Left lung (tissue), 10 donors: ENCODE data around the gene OCA2. TPM values are rescaled to one million over a fixed set of nuclear protein-coding genes. Genes with fewer than 3 reads are reported as not detected.

Source experiments
- ATAC-seq: fragments of 200-7000 bp; cut with Tn5 transposase; one replicate; pipeline ENCODE4 v1.9.1; 2020; ENCODE audit warnings: moderate library complexity
- DNase-seq, 4 donors: peaks; one replicate each; pipeline ENCODE4 v3.0.0-alpha.2; 2013 to 2020
- H3K27ac ChIP-seq, 2 donors: fragments of 200-600 bp; sonication (generic) in 1 of 2; one replicate each; pipeline versions ENCODE4 v1.5.0 to v1.8.0; 2020 to 2021
- H3K27me3 ChIP-seq, 2 donors: fragments of 200-600 bp; sonication (generic) in 1 of 2; one replicate each; pipeline versions ENCODE4 v1.5.0 to v1.8.0; 2020 to 2021
- H3K36me3 ChIP-seq, 2 donors: fragments of 200-600 bp; sonication (generic) in 1 of 2; one replicate each; pipeline versions ENCODE4 v1.5.0 to v1.8.0; 2020 to 2021
- H3K4me1 ChIP-seq, 2 donors: fragments of 200-600 bp; one replicate each; pipeline ENCODE4 v1.8.0; 2021
- H3K4me3 ChIP-seq, 2 donors: fragments of 200-600 bp; sonication (generic) in 1 of 2; one replicate each; pipeline versions ENCODE4 v1.5.0 to v1.8.0; 2020 to 2021; ENCODE audit warnings: mild to moderate bottlenecking in 1 of 2
- H3K9me3 ChIP-seq, 2 donors: fragments of 200-600 bp; sonication (generic) in 1 of 2; one replicate each; pipeline versions ENCODE4 v1.5.0 to v1.8.0; 2020 to 2021
- intact Hi-C, 2 donors: fragments of 100-400 bp; cut with DNase I; formaldehyde crosslinking; loops; one replicate each; pipeline versions ENCODE4 v1.11.2 to v1.14.2; 2022
- polyA plus RNA-seq, 6 donors: library from polyadenylated mRNA; unstranded; fragments of 120-200 nt; gene quantifications; one replicate each; pipeline ENCODE4 v1.2.1, GENCODE V29; 2013; ENCODE audit not compliant: insufficient read length in 6 of 6
- total RNA-seq, 2 donors: library from RNA; stranded (reverse); fragmentation: NEBNext Ultra II Directional; extraction: Animal tissue kit (Norgen Biotek cat#: 25700); gene quantifications; one replicate each; pipeline ENCODE4 v1.2.1, GENCODE V29; 2021
- TF ChIP-seq, protein P1 (sequence below), 2 donors: fragments of 200-600 bp; sonication (generic) in 1 of 2; IDR thresholded peaks; one replicate each; pipeline versions ENCODE4 v1.5.0 to v1.8.0; 2021; ENCODE audit warnings: antibody characterized with exemption in 2 of 2
- donor health status: DM: no; HTN: yes; CAD: no.
- donor health status: DM: no; HTN: no; CAD: no.

Gene OCA2
- total and polyA plus RNA-seq, 8 donors: 0.81 to 21.7 (median 13.2) TPM

DNA sequence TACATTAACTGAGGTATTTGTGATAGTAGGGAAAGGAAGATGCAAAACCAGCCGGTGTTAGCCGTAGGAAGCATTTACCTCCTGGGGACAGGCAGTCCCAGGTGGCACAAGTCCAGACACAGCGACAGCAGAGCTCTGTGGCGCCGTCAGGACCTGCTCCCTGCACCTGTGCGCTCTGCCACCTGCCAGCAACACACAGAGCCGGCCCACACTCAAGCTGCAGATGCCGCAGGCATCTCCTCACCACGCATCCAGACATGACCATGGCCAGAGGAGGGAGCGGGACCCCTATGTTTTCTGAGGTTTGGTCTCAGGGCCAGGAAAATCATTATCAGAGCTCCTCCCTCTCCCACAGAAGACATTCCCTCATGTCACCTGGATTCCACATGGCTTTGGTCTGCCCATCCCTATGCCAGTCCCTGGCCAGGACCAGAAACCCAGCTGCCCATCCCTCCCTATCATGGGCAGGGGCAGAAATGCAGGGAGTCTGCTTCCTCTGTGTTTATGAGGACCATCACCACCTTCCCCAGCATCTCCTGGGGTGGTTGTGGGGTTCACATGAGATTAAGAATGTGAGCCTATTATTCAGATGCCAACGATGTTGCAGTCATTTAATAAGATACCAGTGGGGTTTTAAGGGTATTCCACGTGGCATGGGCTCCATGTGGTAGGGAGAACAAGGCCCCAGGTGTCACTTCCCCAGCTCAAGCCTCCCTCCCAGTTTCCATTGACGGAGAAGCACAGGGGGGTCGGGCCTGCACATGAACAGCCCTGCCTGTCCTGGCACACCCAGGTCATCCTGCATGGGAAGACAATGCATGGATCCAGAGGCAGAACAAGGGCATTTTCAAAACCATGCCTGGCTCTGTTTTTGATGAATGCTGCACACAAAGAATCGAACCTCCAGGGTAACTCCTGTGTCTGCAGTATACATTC, 251.1 kb downstream of the OCA2 start:
- no peaks in the 10 kb centered on the region for H3K4me1 ChIP-seq
- H3K36me3 ChIP-seq: no peaks in the 10 kb centered on the region
- H3K27me3 ChIP-seq: no peaks in the 10 kb centered on the region
- ATAC-seq (no peak), DNase-seq (peak in 1 of 4 donors; percentile 26)
- no peak overlapping the region for H3K4me3 ChIP-seq
- TF ChIP-seq, protein P1, sequence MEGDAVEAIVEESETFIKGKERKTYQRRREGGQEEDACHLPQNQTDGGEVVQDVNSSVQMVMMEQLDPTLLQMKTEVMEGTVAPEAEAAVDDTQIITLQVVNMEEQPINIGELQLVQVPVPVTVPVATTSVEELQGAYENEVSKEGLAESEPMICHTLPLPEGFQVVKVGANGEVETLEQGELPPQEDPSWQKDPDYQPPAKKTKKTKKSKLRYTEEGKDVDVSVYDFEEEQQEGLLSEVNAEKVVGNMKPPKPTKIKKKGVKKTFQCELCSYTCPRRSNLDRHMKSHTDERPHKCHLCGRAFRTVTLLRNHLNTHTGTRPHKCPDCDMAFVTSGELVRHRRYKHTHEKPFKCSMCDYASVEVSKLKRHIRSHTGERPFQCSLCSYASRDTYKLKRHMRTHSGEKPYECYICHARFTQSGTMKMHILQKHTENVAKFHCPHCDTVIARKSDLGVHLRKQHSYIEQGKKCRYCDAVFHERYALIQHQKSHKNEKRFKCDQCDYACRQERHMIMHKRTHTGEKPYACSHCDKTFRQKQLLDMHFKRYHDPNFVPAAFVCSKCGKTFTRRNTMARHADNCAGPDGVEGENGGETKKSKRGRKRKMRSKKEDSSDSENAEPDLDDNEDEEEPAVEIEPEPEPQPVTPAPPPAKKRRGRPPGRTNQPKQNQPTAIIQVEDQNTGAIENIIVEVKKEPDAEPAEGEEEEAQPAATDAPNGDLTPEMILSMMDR (IDR thresholded peaks at IDR 0.05): no peak
- intact Hi-C loops: no loop called here
- H3K9me3 ChIP-seq: peaks cover 0 to 18% of the 10 kb centered on the region in 2 donors
- no peak overlapping the region for H3K27ac ChIP-seq

DNA sequence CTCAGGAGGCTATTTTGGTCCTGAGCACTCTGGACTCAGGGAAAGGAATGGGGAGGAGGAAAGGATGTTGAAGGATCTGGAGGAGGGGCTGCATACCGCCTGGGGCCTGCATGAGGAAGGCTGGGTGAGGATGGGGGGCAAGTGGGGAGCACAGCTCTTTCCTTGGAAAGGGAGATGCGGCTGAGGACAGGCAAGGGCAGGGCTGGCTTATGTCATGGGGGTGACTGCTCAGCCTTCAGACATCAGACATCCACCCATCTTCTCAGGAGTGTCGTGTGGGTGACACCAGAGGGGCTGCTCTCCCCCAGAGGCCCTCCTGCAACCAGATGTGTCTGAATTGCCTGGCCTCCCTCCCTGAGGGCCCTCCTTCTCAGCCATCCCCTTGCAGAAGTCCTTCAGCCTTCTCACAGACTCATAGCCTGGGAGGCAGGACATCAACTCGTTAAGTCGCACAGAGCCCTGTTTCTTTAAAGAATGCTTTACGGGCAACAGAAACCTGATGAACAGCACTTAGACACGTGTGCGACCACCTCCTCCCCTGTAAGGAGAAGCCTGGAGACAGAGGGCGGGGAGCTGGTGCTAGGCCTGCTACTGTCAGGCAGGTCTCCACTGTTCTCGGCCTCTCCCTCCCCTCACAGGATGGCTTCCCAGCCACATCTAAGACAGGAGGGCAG, 252.3 kb downstream of the OCA2 start:
- no peaks in the 10 kb centered on the region for H3K36me3 ChIP-seq
- no peak for ATAC-seq
- intact Hi-C loops: no loop called here
- H3K27me3 ChIP-seq: no peaks in the 10 kb centered on the region
- no peak overlapping the region for H3K4me3 ChIP-seq
- H3K27ac ChIP-seq: no peak overlapping the region
- DNase-seq: peak in 1 of 4 donors; percentile 40
- H3K9me3 ChIP-seq: peaks cover 0 to 18% of the 10 kb centered on the region in 2 donors
- TF ChIP-seq, protein P1 (IDR thresholded peaks at IDR 0.05): no peak
- H3K4me1 ChIP-seq: no peaks in the 10 kb centered on the region

DNA sequence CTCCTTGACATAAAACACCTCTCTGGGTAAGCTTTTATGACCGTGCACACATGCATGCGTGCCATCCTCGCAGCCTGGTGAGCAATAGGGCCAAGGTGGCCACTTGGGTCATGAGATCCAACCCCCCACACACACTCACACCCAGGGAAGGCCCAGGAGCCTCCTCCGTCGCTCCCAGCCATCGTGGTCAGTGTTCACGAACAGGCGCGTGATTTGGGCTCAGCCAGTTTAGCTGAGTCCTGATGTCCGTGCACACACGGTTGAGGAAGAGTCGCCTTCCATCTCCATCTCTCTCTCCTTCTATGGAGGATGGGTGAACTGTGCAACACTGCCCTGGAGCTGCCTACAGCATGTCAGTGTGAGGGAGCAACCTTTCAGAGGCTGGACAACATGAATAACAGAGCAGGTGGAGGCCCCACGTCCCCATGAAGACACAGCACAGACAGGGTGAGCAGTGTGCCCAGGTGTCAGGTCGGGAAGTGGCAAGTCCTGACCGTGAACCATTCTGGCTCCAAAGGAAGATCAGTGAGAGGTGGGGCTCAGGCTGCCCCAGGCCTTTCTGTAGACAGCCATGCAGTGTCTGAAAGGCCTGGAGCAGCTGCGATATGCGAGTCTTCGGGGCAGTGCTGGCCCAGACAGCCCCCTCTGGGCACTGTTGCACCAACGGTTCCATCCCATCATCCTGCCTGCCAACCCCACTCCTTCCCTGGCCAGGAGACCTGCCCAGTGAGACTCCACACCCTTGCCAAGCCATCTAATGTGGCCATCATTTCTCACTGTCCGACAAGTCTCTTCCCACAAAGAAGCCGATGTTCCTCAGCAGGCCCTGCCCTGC, 253.4 kb downstream of the OCA2 start:
- TF ChIP-seq, protein P1 (IDR thresholded peaks at IDR 0.05): no peak
- Histone ChIP-seq H3K4me3 (no peak overlapping the region), H3K4me1 (no peaks in the 10 kb centered on the region), H3K27ac (no peak overlapping the region), H3K9me3 (peaks cover 0 to 18% of the 10 kb centered on the region in 2 donors), H3K36me3 (no peaks in the 10 kb centered on the region), H3K27me3 (no peaks in the 10 kb centered on the region)
- no peak for DNase-seq
- no peak for ATAC-seq
- intact Hi-C loops: no loop called here

DNA sequence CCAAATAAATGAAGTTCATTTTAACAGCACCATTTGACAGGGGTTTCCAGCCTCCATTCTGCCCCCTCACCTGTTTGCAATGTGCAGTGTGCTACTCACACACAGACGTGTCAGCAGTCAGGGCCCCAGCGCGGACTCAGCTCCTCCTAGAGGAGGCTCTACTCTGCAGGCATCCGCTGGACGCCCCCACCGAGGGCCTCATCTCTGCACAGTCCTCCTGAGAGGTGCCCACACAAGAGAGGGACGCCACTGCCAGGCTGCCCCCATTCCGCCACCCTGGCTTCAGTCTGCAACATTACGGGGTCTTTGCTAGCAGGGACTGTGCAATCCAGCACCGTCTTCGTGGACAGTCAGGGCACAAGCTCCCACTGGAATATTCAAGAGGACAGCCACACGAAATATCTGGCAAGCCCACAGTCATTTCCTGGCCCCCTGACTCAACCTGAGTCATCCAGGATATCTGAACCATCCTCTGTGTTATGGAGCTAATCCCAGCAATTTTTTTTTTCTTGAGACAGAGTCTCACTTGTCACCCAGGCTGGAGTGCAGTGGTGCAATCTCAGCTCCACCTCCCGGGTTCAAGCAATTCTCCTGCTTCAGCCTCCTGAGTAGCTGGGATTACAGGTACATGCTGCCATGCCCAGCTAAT, 255.0 kb downstream of the OCA2 start:
- TF ChIP-seq, protein P1 (IDR thresholded peaks at IDR 0.05): no peak
- ATAC-seq: no peak
- no peaks in the 10 kb centered on the region for H3K36me3 ChIP-seq
- no peak overlapping the region for H3K27ac ChIP-seq
- H3K27me3 ChIP-seq: no peaks in the 10 kb centered on the region
- H3K4me1 ChIP-seq: no peaks in the 10 kb centered on the region
- intact Hi-C loops: no loop called here
- peaks cover 0 to 12% of the 10 kb centered on the region in 2 donors for H3K9me3 ChIP-seq
- H3K4me3 ChIP-seq: no peak overlapping the region
- no peak for DNase-seq
